ENCODE results near the gene ABCC1.
"Not testable (repeated sequence)": the region's sequence is repeated elsewhere in the genome, so short reads cannot be mapped to it uniquely, and the experiment has no call there.

The ABCC1 gene

GRCh38 chr16:16178455-16179162, 229.2 kb downstream of the ABCC1 start:
- no peak overlapping the region for H3K4me3 ChIP-seq (ENCODE audit: low read depth, low read length)
- TF ChIP-seq MAX (IDR thresholded peaks at IDR 0.05; ENCODE audit: low read depth, low read length) (no peak), POLR2A (IDR thresholded peaks at IDR 0.05; ENCODE audit: extremely low read depth, insufficient read length) (no peak), CTCF (IDR thresholded peaks at IDR 0.05; ENCODE audit: low read depth, low read length) (no peak), MYC (IDR thresholded peaks at IDR 0.05; ENCODE audit: low read depth, low read length) (no peak)
- no peak for DNase-seq (ENCODE audit: low read depth)

GRCh38 chr16:16181748-16182147, 232.3 kb downstream of the ABCC1 start:
- DNase-seq (ENCODE audit: low read depth); H3K4me3 ChIP-seq (ENCODE audit: low read depth, low read length): not testable (repeated sequence)

- no peak for DNase-seq (ENCODE audit: low read depth)
- TF ChIP-seq MYC (IDR thresholded peaks at IDR 0.05; ENCODE audit: low read depth, low read length) = no peak
- no peak for TF ChIP-seq CTCF (IDR thresholded peaks at IDR 0.05; ENCODE audit: low read depth, low read length)
- TF ChIP-seq POLR2A (IDR thresholded peaks at IDR 0.05; ENCODE audit: extremely low read depth, insufficient read length) = no peak
- no peak for TF ChIP-seq MAX (IDR thresholded peaks at IDR 0.05; ENCODE audit: low read depth, low read length)
- H3K4me3 ChIP-seq (ENCODE audit: low read depth, low read length) = no peak overlapping the region
Observed at GRCh38 chr16:16182918-16183317, 233.5 kb downstream of the ABCC1 start.

- H3K4me3 ChIP-seq (ENCODE audit: low read depth, low read length) = no peak overlapping the region
- peak; percentile 51 for TF ChIP-seq CTCF (IDR thresholded peaks at IDR 0.05; ENCODE audit: low read depth, low read length)
- no peak for TF ChIP-seq POLR2A (IDR thresholded peaks at IDR 0.05; ENCODE audit: extremely low read depth, insufficient read length)
- peak; percentile 38 for DNase-seq (ENCODE audit: low read depth)
Observed at GRCh38 chr16:16183562-16183961, 234.1 kb downstream of the ABCC1 start.

- no peak for DNase-seq (ENCODE audit: low read depth)
- TF ChIP-seq CTCF (IDR thresholded peaks at IDR 0.05; ENCODE audit: low read depth, low read length) (no peak), MYC (IDR thresholded peaks at IDR 0.05; ENCODE audit: low read depth, low read length) (no peak), POLR2A (IDR thresholded peaks at IDR 0.05; ENCODE audit: extremely low read depth, insufficient read length) (no peak), MAX (IDR thresholded peaks at IDR 0.05; ENCODE audit: low read depth, low read length) (no peak)
- H3K4me3 ChIP-seq (ENCODE audit: low read depth, low read length) = no peak overlapping the region
Observed at GRCh38 chr16:16184594-16184993, 235.2 kb downstream of the ABCC1 start.

GRCh38 chr16:16185095-16185494, 235.7 kb downstream of the ABCC1 start:
- TF ChIP-seq MYC (IDR thresholded peaks at IDR 0.05; ENCODE audit: low read depth, low read length) (no peak), MAX (IDR thresholded peaks at IDR 0.05; ENCODE audit: low read depth, low read length) (no peak), POLR2A (IDR thresholded peaks at IDR 0.05; ENCODE audit: extremely low read depth, insufficient read length) (no peak), CTCF (IDR thresholded peaks at IDR 0.05; ENCODE audit: low read depth, low read length) (no peak)
- no peak overlapping the region for H3K4me3 ChIP-seq (ENCODE audit: low read depth, low read length)
- DNase-seq (ENCODE audit: low read depth) = no peak
